ENCODE results near the gene KLK6. TPM values are rescaled to one million over a fixed set of nuclear protein-coding genes. Genes with fewer than 3 reads are reported as not detected.

The KLK6 gene
- total and polyA plus RNA-seq, 4 donors: not detected

GRCh38 chr19:50932690-50933083 lies 36.7 kb downstream of the KLK6 start:
- WGBS: 55% methylated on average over 4 of the region's 4 CpGs
- no peak overlapping the region for H3K9ac ChIP-seq (ENCODE audit: low read depth in 1 of 2, low read length in 2 of 2)
- H3K9me3 ChIP-seq (ENCODE audit: control insufficient read depth in 4 of 4, low read length in 3 of 4): no peaks in the 10 kb centered on the region
- no peak overlapping the region for H3K4me3 ChIP-seq (ENCODE audit: low read depth in 1 of 3, low read length in 3 of 3)
- no peaks in the 10 kb centered on the region for H3K36me3 ChIP-seq (ENCODE audit: control insufficient read depth in 4 of 4, insufficient read depth in 3 of 4, low read depth in 1 of 4, low read length in 3 of 4)
- no peak for DNase-seq (ENCODE audit: low spot score)
- H3K27ac ChIP-seq (ENCODE audit: low read depth in 1 of 2, low read length in 2 of 2): no peak overlapping the region
- H3K4me1 ChIP-seq (ENCODE audit: control insufficient read depth in 4 of 4, insufficient read depth in 4 of 4, low read length in 3 of 4): no peaks in the 10 kb centered on the region
- H3K27me3 ChIP-seq (ENCODE audit: control insufficient read depth in 4 of 4, insufficient read depth in 4 of 4, low read length in 3 of 4): peaks cover 0 to 8% (median 0%) of the 10 kb centered on the region in 4 donors
- TF ChIP-seq FOXA2 (IDR thresholded peaks at IDR 0.05) (no peak), NR2F2 (IDR thresholded peaks at IDR 0.05) (no peak), HNF4G (IDR thresholded peaks at IDR 0.05) (no peak), RXRA (IDR thresholded peaks at IDR 0.05) (no peak), TAF1 (conservative IDR thresholded peaks at IDR 0.05) (no peak)

- Histone ChIP-seq H3K36me3 (ENCODE audit: control insufficient read depth in 4 of 4, insufficient read depth in 3 of 4, low read depth in 1 of 4, low read length in 3 of 4) (no peaks in the 10 kb centered on the region), H3K9ac (ENCODE audit: low read depth in 1 of 2, low read length in 2 of 2) (no peak overlapping the region), H3K4me1 (ENCODE audit: control insufficient read depth in 4 of 4, insufficient read depth in 4 of 4, low read length in 3 of 4) (no peaks in the 10 kb centered on the region), H3K4me3 (ENCODE audit: low read depth in 1 of 3, low read length in 3 of 3) (no peak overlapping the region), H3K27ac (ENCODE audit: low read depth in 1 of 2, low read length in 2 of 2) (no peak overlapping the region), H3K9me3 (ENCODE audit: control insufficient read depth in 4 of 4, low read length in 3 of 4) (no peaks in the 10 kb centered on the region), H3K27me3 (ENCODE audit: control insufficient read depth in 4 of 4, insufficient read depth in 4 of 4, low read length in 3 of 4) (peaks cover 0 to 8% (median 0%) of the 10 kb centered on the region in 4 donors)
- DNase-seq (ENCODE audit: low spot score): no peak
- 76% methylated on average over 11 of the region's 11 CpGs for WGBS
- TF ChIP-seq FOXA2 (IDR thresholded peaks at IDR 0.05): no peak
- TF ChIP-seq EGR1 (IDR thresholded peaks at IDR 0.05; ENCODE audit: low read depth in 2 of 2): no peak
- TF ChIP-seq RXRA (IDR thresholded peaks at IDR 0.05): no peak
- TF ChIP-seq GABPA (IDR thresholded peaks at IDR 0.05 in 1 of 2, conservative IDR thresholded peaks at IDR 0.05 in 1 of 2): no peak
- no peak for TF ChIP-seq JUND (IDR thresholded peaks at IDR 0.05)
- TF ChIP-seq ZBTB33 (IDR thresholded peaks at IDR 0.05): no peak
- no peak for TF ChIP-seq CTCF (IDR thresholded peaks at IDR 0.05; ENCODE audit: low read depth, low read length, missing input control)
- no peak for TF ChIP-seq HNF4A (conservative IDR thresholded peaks at IDR 0.05)
- TF ChIP-seq RAD21 (IDR thresholded peaks at IDR 0.05): no peak
- no peak for TF ChIP-seq MAX (IDR thresholded peaks at IDR 0.05)
These were observed 37.2 kb downstream of the KLK6 start for GRCh38 chr19:50932018-50932689.

- no peak overlapping the region for H3K4me3 ChIP-seq (ENCODE audit: low read depth in 1 of 3, low read length in 3 of 3)
- no peaks in the 10 kb centered on the region for H3K9me3 ChIP-seq (ENCODE audit: control insufficient read depth in 4 of 4, low read length in 3 of 4)
- H3K27ac ChIP-seq (ENCODE audit: low read depth in 1 of 2, low read length in 2 of 2): no peak overlapping the region
- peaks cover 0 to 8% (median 0%) of the 10 kb centered on the region in 4 donors for H3K27me3 ChIP-seq (ENCODE audit: control insufficient read depth in 4 of 4, insufficient read depth in 4 of 4, low read length in 3 of 4)
- no peak overlapping the region for H3K9ac ChIP-seq (ENCODE audit: low read depth in 1 of 2, low read length in 2 of 2)
- H3K36me3 ChIP-seq (ENCODE audit: control insufficient read depth in 4 of 4, insufficient read depth in 3 of 4, low read depth in 1 of 4, low read length in 3 of 4): no peaks in the 10 kb centered on the region
- no peaks in the 10 kb centered on the region for H3K4me1 ChIP-seq (ENCODE audit: control insufficient read depth in 4 of 4, insufficient read depth in 4 of 4, low read length in 3 of 4)
- no peak for DNase-seq (ENCODE audit: low spot score)
- TF ChIP-seq FOXA2 (IDR thresholded peaks at IDR 0.05): no peak
- TF ChIP-seq REST (IDR thresholded peaks at IDR 0.05): no peak
- TF ChIP-seq NR2F2 (IDR thresholded peaks at IDR 0.05): no peak
- TF ChIP-seq RXRA (IDR thresholded peaks at IDR 0.05): no peak
- no peak for TF ChIP-seq FOXA1 (IDR thresholded peaks at IDR 0.05)
- no peak for TF ChIP-seq ATF3 (IDR thresholded peaks at IDR 0.05)
- TF ChIP-seq CTCF (IDR thresholded peaks at IDR 0.05; ENCODE audit: low read depth, low read length, missing input control): no peak
- no peak for TF ChIP-seq HNF4G (IDR thresholded peaks at IDR 0.05)
- TF ChIP-seq RAD21 (IDR thresholded peaks at IDR 0.05): no peak
- TF ChIP-seq HNF4A (conservative IDR thresholded peaks at IDR 0.05): no peak
- TF ChIP-seq TAF1 (conservative IDR thresholded peaks at IDR 0.05): no peak
These were observed 38.4 kb downstream of the KLK6 start for GRCh38 chr19:50931023-50931422.

Data from liver (tissue), 9 donors.